Fibroblast of lung (primary cell): ENCODE results near the gene RBM28. TPM values are rescaled to one million over a fixed set of nuclear protein-coding genes. Genes with fewer than 3 reads are reported as not detected.

Experiments used
- DNase-seq, 2 donors: peaks; one replicate each; pipeline versions ENCODE4 v3.0.0 to v3.0.0-alpha.2; 2010; ENCODE audit warnings: low read depth in 2 of 2
- H2AFZ ChIP-seq: 2 replicates; pipeline ENCODE4 v1.5.1; 2012; ENCODE audit warnings: low read length, control low read depth, inconsistent platforms
- H3K27ac ChIP-seq: 2 replicates; pipeline ENCODE4 v1.5.1; 2011; ENCODE audit warnings: low read length, control low read depth; ENCODE audit not compliant: insufficient read depth
- H3K27me3 ChIP-seq: 2 replicates; pipeline ENCODE4 v1.5.1; 2011; ENCODE audit warnings: mild to moderate bottlenecking, low read length; ENCODE audit not compliant: control insufficient read depth, insufficient read depth
- H3K36me3 ChIP-seq: 2 replicates; pipeline ENCODE4 v1.5.1; 2011; ENCODE audit warnings: low read length; ENCODE audit not compliant: control insufficient read depth, insufficient read depth
- H3K4me1 ChIP-seq: 2 replicates; pipeline ENCODE4 v1.5.1; 2011; ENCODE audit warnings: low read length; ENCODE audit not compliant: control insufficient read depth, insufficient read depth; ENCODE audit errors: extremely low read depth
- H3K4me2 ChIP-seq: 2 replicates; pipeline ENCODE4 v1.5.1; 2011; ENCODE audit warnings: low read length, control low read depth; ENCODE audit not compliant: insufficient read depth; ENCODE audit errors: extremely low read depth
- H3K4me3 ChIP-seq, 4 experiments: fragments of 200-600 bp in 1 of 4; sonication (generic) in 1 of 4; replicated peaks in 1 of 4; 2 replicates each; pipeline ENCODE4 v1.5.1; 2011 to 2016; ENCODE audit warnings: low read length in 4 of 4, low read depth in 3 of 4, mild to moderate bottlenecking in 3 of 4, control low read depth in 2 of 4, inconsistent platforms in 1 of 4, mixed read lengths in 1 of 4; ENCODE audit not compliant: insufficient read depth in 1 of 4; ENCODE audit errors: control extremely low read depth in 1 of 4
- H3K79me2 ChIP-seq: 2 replicates; pipeline ENCODE4 v1.5.1; 2012; ENCODE audit warnings: mild to moderate bottlenecking, low read length, inconsistent platforms; ENCODE audit not compliant: control insufficient read depth, insufficient read depth
- H3K9ac ChIP-seq: 2 replicates; pipeline ENCODE4 v1.5.1; 2011; ENCODE audit warnings: mild to moderate bottlenecking, low read length, control low read depth; ENCODE audit not compliant: insufficient read depth
- H3K9me3 ChIP-seq: 2 replicates; pipeline ENCODE4 v1.5.1; 2012; ENCODE audit warnings: low read depth, low read length; ENCODE audit not compliant: control insufficient read depth, insufficient read depth
- H4K20me1 ChIP-seq: 2 replicates; pipeline ENCODE4 v1.5.1; 2011; ENCODE audit warnings: low read length; ENCODE audit not compliant: control insufficient read depth, insufficient read depth; ENCODE audit errors: extremely low read depth
- CTCF ChIP-seq, 2 donors: IDR thresholded peaks in 1 of 2; conservative IDR thresholded peaks in 1 of 2; 1 replicate in 1 of 2; 2 replicates in 1 of 2; pipeline ENCODE4 v1.5.1; 2011 to 2012; ENCODE audit warnings: low read length in 2 of 2, control low read depth in 1 of 2, inconsistent platforms in 1 of 2, low read depth in 1 of 2, mild to moderate bottlenecking in 1 of 2
- EZH2 ChIP-seq: IDR thresholded peaks from 2 replicates; pipeline ENCODE4 v1.5.1; 2012; ENCODE audit warnings: low read length, control low read depth, mild to moderate bottlenecking; ENCODE audit errors: missing control alignments
- polyA plus RNA-seq, 2 donors: library from polyadenylated mRNA; depleted of rRNA in 1 of 2; stranded (reverse) in 1 of 2; unstranded in 1 of 2; fragments of >200 nt; gene quantifications; 2 replicates each; pipeline ENCODE4 v1.2.1, GENCODE V29; 2011 to 2012; ENCODE audit warnings: missing spikeins in 1 of 2
- total RNA-seq: library from RNA; depleted of rRNA; stranded (reverse); fragments of >200 nt; gene quantifications from 2 replicates; pipeline ENCODE4 v1.2.1, GENCODE V29; 2014

Gene RBM28
- total and polyA plus RNA-seq, 2 donors (not counting 1 experiment from before 2014, with no cell fraction given) = 11.2 to 22.9 TPM

- peak overlapping the region; percentile 17 to 47 (median 26) for H3K4me3 ChIP-seq
Observed at GRCh38 chr7:128271471-128271941, 72.2 kb downstream of the RBM28 start.

GRCh38 chr7:128270826-128271272 lies 72.9 kb downstream of the RBM28 start:
- H3K27me3 ChIP-seq = peaks cover 36% of the 10 kb centered on the region

More at GRCh38 chr7:128271471-128271941, 72.2 kb downstream of the RBM28 start:
- Histone ChIP-seq H3K27ac (no peak overlapping the region), H3K4me1 (peaks cover 8% of the 10 kb centered on the region), H2AFZ (peak overlapping the region; percentile 53), H4K20me1 (no peaks in the 10 kb centered on the region), H3K79me2 (no peaks in the 10 kb centered on the region), H3K4me2 (peak overlapping the region; percentile 85), H3K27me3 (peaks cover 36% of the 10 kb centered on the region), H3K9me3 (no peaks in the 10 kb centered on the region), H3K36me3 (no peaks in the 10 kb centered on the region), H3K9ac (no peak overlapping the region)
- no peak for TF ChIP-seq CTCF (conservative IDR thresholded peaks at IDR 0.05 in 1 of 2, IDR thresholded peaks at IDR 0.05 in 1 of 2; ENCODE audit: low read depth in 1 of 2, low read length in 2 of 2)
- TF ChIP-seq EZH2 = no peak
- DNase-seq = no peak

GRCh38 chr7:128268233-128268632 lies 75.5 kb downstream of the RBM28 start:
- TF ChIP-seq EZH2 (no peak), CTCF (conservative IDR thresholded peaks at IDR 0.05 in 1 of 2, IDR thresholded peaks at IDR 0.05 in 1 of 2; ENCODE audit: low read depth in 1 of 2, low read length in 2 of 2) (no peak)
- Histone ChIP-seq H4K20me1 (no peaks in the 10 kb centered on the region), H3K4me3 (no peak overlapping the region), H3K4me2 (no peak overlapping the region), H3K4me1 (peaks cover 8% of the 10 kb centered on the region), H3K9ac (no peak overlapping the region), H3K27ac (no peak overlapping the region), H3K36me3 (no peaks in the 10 kb centered on the region), H3K9me3 (no peaks in the 10 kb centered on the region), H3K27me3 (peaks cover 27% of the 10 kb centered on the region), H2AFZ (no peak overlapping the region), H3K79me2 (no peaks in the 10 kb centered on the region)
- DNase-seq = no peak

More at GRCh38 chr7:128270826-128271272, 72.9 kb downstream of the RBM28 start:
- Histone ChIP-seq H2AFZ (no peak overlapping the region), H3K4me3 (no peak overlapping the region), H4K20me1 (no peaks in the 10 kb centered on the region), H3K9ac (no peak overlapping the region), H3K27ac (no peak overlapping the region), H3K9me3 (no peaks in the 10 kb centered on the region), H3K4me2 (no peak overlapping the region), H3K79me2 (no peaks in the 10 kb centered on the region), H3K4me1 (peaks cover 8% of the 10 kb centered on the region), H3K36me3 (no peaks in the 10 kb centered on the region)
- no peak for DNase-seq
- TF ChIP-seq EZH2 (no peak), CTCF (conservative IDR thresholded peaks at IDR 0.05 in 1 of 2, IDR thresholded peaks at IDR 0.05 in 1 of 2; ENCODE audit: low read depth in 1 of 2, low read length in 2 of 2) (peak; percentile 16 to 35)
